NT2/D1 (cell line): ENCODE measurements around the gene GRAPL.
"Not testable (repeated sequence)": the region's sequence is repeated elsewhere in the genome, so short reads cannot be mapped to it uniquely, and the experiment has no call there.

ENCODE experiments used
- DNase-seq: peaks from one replicate; pipeline ENCODE4 v3.0.0-alpha.2; 2011; ENCODE audit warnings: low read depth, low spot score
- H3K27me3 ChIP-seq: 2 replicates; pipeline ENCODE4 v1.6.0; 2011; ENCODE audit warnings: mild to moderate bottlenecking; ENCODE audit not compliant: insufficient read length, insufficient read depth
- H3K36me3 ChIP-seq: 2 replicates; pipeline ENCODE4 v1.6.1; 2011; ENCODE audit warnings: mild to moderate bottlenecking, low read length, mixed read lengths; ENCODE audit not compliant: insufficient read depth, insufficient read length
- H3K4me1 ChIP-seq: 2 replicates; pipeline ENCODE4 v1.5.1; 2011; ENCODE audit not compliant: insufficient read depth, insufficient read length
- H3K4me3 ChIP-seq: 2 replicates; pipeline ENCODE4 v1.5.1; 2011; ENCODE audit warnings: low read depth; ENCODE audit not compliant: insufficient read length
- H3K9ac ChIP-seq: 2 replicates; pipeline ENCODE4 v1.6.0; 2011; ENCODE audit warnings: low read depth; ENCODE audit not compliant: insufficient read length
- H3K9me3 ChIP-seq: 2 replicates; pipeline ENCODE4 v1.5.1; 2011; ENCODE audit warnings: mild to moderate bottlenecking, low read length; ENCODE audit not compliant: insufficient read depth

GRAPL gene

GRCh38 chr17:19142419-19142818 lies 15.0 kb downstream of the GRAPL start:
- not testable (repeated sequence) for H3K27me3 ChIP-seq, H3K36me3 ChIP-seq, H3K9me3 ChIP-seq, H3K9ac ChIP-seq, DNase-seq, H3K4me3 ChIP-seq, H3K4me1 ChIP-seq

DNA sequence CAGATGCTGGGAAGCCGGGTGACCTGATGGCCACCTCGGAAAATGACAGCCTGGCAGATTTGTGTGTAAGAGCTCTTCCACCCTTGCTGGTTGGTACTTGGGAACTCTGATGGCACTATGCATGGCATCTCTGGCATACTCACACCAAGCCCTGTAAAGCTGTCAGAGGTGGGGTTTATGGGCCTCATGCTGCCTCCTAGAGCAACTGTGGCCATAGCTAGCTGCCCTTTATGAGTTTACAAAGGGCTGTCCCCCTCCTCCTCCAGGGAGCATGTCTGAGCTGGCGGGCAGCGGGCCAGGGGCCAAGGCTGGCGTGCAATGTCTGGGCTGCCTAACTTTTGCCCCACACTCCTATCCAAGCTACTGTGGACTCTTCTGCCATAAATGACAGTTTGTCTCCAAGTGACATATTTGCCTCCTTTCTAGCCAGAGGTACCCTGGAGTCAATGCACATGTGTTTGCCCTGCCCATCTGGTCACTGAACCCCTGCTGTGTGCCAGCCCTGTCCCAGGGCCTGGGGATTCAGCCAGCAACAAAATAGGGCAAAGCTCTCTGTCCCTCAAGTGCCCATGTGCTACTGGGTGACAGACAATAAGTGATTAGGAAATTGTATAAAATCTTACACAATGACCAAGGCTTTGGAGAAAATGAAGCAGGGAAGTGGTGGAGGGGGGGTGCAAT lies 15.8 kb downstream of the GRAPL start:
- H3K36me3 ChIP-seq, H3K9ac ChIP-seq, H3K4me1 ChIP-seq, H3K9me3 ChIP-seq, H3K27me3 ChIP-seq, DNase-seq, H3K4me3 ChIP-seq: not testable (repeated sequence)

DNA sequence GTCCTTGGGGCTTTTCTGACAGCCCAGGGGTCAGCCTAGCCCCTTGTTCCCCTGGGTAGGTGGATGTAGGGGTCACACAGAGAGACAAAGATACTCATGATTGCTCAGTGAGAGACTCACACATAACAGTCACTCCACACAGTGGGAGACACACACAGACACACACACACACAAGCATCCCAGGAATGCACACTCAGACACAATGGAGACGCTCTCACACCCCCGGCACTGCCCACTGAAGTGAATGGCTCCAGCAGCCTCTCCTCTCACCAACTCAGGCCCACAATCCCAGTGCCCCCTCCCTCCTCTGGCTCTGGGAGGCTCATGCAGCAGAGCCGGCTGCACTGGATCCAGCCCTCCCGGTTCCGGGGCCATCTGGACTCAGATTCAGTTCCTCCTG lies 17.0 kb downstream of the GRAPL start:
- not testable (repeated sequence) for DNase-seq, H3K9me3 ChIP-seq, H3K4me1 ChIP-seq, H3K36me3 ChIP-seq, H3K9ac ChIP-seq, H3K4me3 ChIP-seq, H3K27me3 ChIP-seq

DNA sequence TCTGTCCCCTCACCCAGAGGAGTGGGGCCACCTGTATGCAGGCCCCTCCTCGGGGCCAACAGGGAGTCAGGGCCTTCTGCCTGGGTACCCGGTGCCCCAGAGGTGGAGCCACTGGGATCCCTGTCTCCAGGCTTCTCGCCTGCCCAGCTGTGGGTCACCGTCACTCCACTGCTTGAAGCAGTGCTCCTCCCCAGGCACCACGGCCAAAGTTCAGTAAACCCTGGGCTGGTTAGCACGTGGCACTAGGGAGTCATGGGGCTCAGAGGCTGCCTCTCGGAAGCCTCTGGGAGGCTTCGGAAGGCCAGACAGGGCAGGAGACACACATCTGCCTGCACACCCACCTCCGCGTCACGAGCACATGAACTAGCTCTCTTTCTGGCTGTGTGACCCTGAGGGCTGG lies 18.1 kb downstream of the GRAPL start:
- not testable (repeated sequence) for H3K27me3 ChIP-seq, H3K9ac ChIP-seq, H3K4me1 ChIP-seq, H3K4me3 ChIP-seq, H3K9me3 ChIP-seq, DNase-seq, H3K36me3 ChIP-seq

DNA sequence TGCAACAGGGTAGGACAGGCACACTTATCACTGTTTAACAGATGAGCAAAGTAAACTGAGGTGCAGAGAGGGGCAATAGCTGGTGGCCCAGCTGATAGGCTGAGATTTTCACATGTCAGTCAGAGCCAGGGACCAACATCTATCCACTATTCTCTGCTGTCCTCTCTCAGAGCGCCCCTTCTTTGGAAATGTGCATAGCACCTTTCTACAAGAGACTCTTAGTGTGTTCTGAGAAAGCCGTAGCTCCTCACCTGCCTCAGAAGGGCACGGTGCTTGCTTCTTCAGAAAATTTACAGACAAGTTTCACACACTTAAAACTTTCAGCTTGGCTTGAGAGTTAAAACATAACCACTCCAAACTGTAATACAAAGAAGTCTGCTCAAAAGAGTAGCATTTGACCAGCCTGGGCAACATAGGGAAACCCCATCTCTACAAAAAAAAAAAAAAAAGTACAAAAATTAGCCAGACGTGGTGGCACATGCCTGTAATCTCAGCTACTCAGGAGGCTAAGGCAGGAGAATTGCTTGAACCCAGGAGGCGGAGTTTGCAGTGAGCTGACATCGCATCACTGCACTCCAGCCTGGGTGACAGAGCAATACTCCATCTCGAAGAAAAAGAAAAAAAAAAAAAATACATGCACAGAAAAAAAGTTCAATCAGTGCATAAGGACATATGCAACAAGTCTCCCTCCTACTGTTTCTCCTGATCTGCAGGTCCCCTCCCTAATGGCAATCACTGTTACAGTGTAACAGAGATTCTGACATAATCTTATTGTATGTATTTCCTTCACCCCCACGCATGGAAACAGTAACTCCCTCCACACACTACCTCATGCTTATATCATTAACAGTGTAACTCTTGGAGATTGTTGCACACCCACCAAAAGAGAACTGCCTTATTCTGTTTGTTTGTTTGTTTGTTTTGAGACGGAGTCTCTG lies 23.6 kb downstream of the GRAPL start:
- DNase-seq, H3K27me3 ChIP-seq, H3K9ac ChIP-seq, H3K9me3 ChIP-seq, H3K4me3 ChIP-seq, H3K36me3 ChIP-seq, H3K4me1 ChIP-seq: not testable (repeated sequence)

GRCh38 chr17:19157628-19158027 lies 30.2 kb downstream of the GRAPL start:
- H3K27me3 ChIP-seq, H3K4me1 ChIP-seq, H3K36me3 ChIP-seq, H3K9me3 ChIP-seq, H3K4me3 ChIP-seq, H3K9ac ChIP-seq, DNase-seq: not testable (repeated sequence)

GRCh38 chr17:19158478-19158877 lies 31.1 kb downstream of the GRAPL start:
- H3K9ac ChIP-seq, H3K36me3 ChIP-seq, DNase-seq, H3K27me3 ChIP-seq, H3K9me3 ChIP-seq, H3K4me1 ChIP-seq, H3K4me3 ChIP-seq: not testable (repeated sequence)

DNA sequence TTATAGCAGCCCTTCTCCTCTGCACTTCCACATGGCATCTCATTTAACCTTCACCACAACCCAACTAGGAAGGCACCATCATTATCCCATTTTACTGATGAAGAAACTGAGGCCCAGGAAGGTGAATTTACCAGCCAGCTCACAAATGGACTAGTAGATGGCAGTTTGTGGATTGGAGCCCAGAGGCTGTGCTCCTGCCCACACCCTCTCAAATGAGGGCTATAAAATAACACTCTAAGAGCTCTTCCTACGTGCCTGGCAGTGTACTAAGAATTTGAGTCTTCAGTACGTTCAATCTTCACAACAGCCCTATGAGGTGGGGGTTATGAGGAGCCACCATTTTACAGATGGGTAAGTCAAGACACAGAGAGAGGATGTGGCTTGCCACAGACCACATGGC lies 31.5 kb downstream of the GRAPL start:
- H3K9me3 ChIP-seq, H3K9ac ChIP-seq, H3K4me1 ChIP-seq: not testable (repeated sequence)

DNA sequence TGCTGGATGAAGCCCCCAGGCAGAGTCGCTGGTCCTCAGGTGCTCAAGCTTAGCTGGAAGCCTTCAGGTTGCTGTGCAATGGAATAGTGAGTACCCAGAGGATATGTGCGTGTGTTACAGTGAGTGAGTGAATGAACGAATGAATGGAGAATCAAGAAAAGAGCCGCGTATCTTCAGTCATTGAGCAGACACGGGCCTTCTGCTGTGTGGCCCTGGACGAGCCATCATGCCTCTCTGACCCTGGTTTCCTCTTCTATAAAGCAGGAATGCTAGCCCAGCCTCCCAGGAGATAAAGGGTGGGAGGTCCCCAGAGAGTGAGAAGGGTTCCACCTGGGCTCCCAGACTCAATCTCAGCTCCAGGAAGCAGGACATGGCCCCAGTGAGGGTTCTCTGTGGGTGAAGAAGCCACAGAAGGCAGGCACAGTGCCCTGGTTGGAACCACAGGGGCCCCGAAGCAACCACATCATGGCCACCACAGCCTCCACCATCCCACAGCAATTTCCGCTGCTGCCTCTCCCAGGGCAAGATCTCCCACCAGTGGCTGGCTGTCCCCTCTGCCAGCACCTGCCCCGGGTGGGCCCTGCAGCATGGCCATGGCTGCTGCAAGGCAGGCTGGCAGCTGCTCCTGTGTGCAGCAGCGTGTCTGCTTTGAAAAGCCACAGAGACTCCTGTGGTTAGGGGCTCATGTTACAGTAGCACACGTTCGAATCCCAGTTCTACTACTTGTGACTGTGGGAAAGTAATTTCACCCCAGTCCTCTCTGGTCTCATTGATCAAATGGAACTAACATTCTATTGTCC lies 34.1 kb downstream of the GRAPL start:
- not testable (repeated sequence) for DNase-seq, H3K36me3 ChIP-seq, H3K9ac ChIP-seq, H3K4me3 ChIP-seq, H3K9me3 ChIP-seq, H3K4me1 ChIP-seq, H3K27me3 ChIP-seq

More for the DNA sequence above, 31.5 kb downstream of the GRAPL start:
- H3K36me3 ChIP-seq, H3K4me3 ChIP-seq, DNase-seq, H3K27me3 ChIP-seq: not testable (repeated sequence)

GRCh38 chr17:19162384-19163216 lies 35.2 kb downstream of the GRAPL start:
- H3K36me3 ChIP-seq, DNase-seq, H3K9ac ChIP-seq, H3K4me3 ChIP-seq, H3K4me1 ChIP-seq, H3K9me3 ChIP-seq, H3K27me3 ChIP-seq: not testable (repeated sequence)

DNA sequence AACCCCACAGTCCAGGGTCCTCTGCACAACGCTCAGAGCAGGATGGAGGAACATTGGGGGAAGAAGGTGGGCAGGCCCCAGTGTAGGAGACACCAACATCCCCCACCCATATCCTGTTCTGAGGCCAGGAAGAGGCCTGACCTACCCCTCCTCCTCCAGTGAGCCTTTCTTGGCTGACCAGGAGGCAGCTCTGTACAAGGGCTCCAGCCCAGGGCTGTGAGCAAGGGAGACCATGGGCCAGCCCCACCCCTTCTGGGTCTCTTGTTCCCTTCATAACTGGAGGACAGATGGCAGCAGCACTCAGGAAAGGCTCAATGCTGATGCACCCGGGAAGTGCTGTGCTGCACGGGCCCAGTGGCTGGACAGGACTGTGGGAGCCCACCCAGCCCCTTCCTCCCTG lies 47.0 kb downstream of the GRAPL start:
- not testable (repeated sequence) for H3K4me1 ChIP-seq, H3K36me3 ChIP-seq, DNase-seq

More for the DNA sequence above, 47.0 kb downstream of the GRAPL start:
- not testable (repeated sequence) for H3K27me3 ChIP-seq, H3K9ac ChIP-seq, H3K4me3 ChIP-seq, H3K9me3 ChIP-seq
